ENCODE data around the gene TMC1.
A peak's percentile ranks its signal among the peaks of the same experiment; 100 is the strongest.

DNA sequence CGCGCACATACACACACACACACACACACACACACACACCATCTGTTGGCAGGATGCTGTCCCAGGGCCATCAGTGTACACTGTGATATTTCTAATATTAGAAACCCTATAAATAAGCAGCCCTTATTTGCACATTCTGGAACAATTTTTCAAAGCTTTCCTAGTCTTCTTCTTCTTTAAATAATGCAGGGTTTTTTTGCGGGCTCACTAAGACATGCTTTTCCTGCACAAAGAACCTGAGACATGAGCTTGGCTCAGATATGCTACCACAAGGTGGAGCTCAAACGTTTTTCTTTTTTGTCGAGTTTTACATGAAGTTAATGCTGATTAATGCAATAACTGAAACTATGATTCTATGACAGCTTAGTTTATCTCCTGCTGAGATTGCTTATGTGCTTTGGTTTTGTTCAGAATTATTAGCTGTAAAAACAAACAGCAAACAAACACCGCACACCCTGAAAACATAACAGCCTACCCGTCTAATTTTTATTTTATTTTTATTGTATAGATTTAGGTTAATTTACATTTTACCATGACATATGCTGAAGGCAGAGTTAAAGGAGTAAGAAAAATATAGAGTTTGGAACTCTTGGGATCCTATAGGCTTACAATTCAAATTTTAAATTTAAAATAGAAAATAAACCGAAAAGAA lies 335.7 kb downstream of the TMC1 start:
- TF ChIP-seq CTCF (IDR thresholded peaks at IDR 0.05; ENCODE audit: low read depth, low read length, poor library complexity, severe bottlenecking) (peak; percentile 67), EZH2phosphoT487 (IDR thresholded peaks at IDR 0.05; ENCODE audit: borderline replicate concordance, low read length) (no peak)
